ENCODE data around the gene RAB15. TPM values are rescaled to one million over a fixed set of nuclear protein-coding genes. Genes with fewer than 3 reads are reported as not detected.

The RAB15 gene
- polyA plus RNA-seq, 1 donor (not counting 4 experiments of a cell fraction or from before 2014, with no cell fraction given): 2.1 TPM

- Histone ChIP-seq H3K4me1 (ENCODE audit: control insufficient read depth, extremely low read depth, insufficient read depth, low read length) (peaks cover 11% of the 10 kb centered on the region), H3K27ac (ENCODE audit: control insufficient read depth, insufficient read depth, low read length) (peak within 1 kb of the TSS; percentile 93), H2AFZ (ENCODE audit: control insufficient read depth, low read length) (peak within 1 kb of the TSS; percentile 100), H3K27me3 (ENCODE audit: control insufficient read depth, extremely low read depth, insufficient read depth, low read length) (no peaks in the 10 kb centered on the region), H3K36me3 (ENCODE audit: control insufficient read depth in 2 of 2, extremely low read depth in 1 of 2, insufficient read depth in 2 of 2, low read length in 2 of 2) (no peaks in the 10 kb centered on the region), H3K4me2 (ENCODE audit: control insufficient read depth, extremely low read depth, insufficient read depth, low read depth, low read length) (peak within 1 kb of the TSS; percentile 90), H3K9ac (ENCODE audit: control insufficient read depth, extremely low read depth, insufficient read depth, low read length) (peak within 1 kb of the TSS; percentile 97), H3K4me3 (ENCODE audit: control insufficient read depth in 2 of 3, extremely low read depth in 1 of 3, insufficient read depth in 2 of 3, low read depth in 1 of 3, low read length in 3 of 3) (peak within 1 kb of the TSS; percentile 62 to 99 (median 93)), H4K20me1 (ENCODE audit: control insufficient read depth, extremely low read depth, insufficient read depth, low read length) (no peaks in the 10 kb centered on the region), H3K9me3 (ENCODE audit: control insufficient read depth, low read depth, low read length) (no peaks in the 10 kb centered on the region), H3K79me2 (ENCODE audit: control insufficient read depth, insufficient read depth, low read length) (peaks cover 28% of the 10 kb centered on the region), H3K9me1 (ENCODE audit: control insufficient read depth, extremely low read depth, insufficient read depth, low read length) (no peaks in the 10 kb centered on the region)
- dilution Hi-C loops (cut with MboI; ENCODE audit: extremely low pct_ligation_motif_present, low sequenced_read_pairs): no loop called here
- no peak for TF ChIP-seq EZH2 (IDR thresholded peaks at IDR 0.05; ENCODE audit: low read length)
- peak; percentile 86 to 98 (median 98) for TF ChIP-seq CTCF (optimal IDR thresholded peaks at IDR 0.05 in 1 of 3, IDR thresholded peaks at IDR 0.05 in 1 of 3, conservative IDR thresholded peaks at IDR 0.05 in 1 of 3; ENCODE audit: extremely low read depth in 1 of 3, insufficient read depth in 2 of 3, low read length in 3 of 3)
- DNase-seq (ENCODE audit: low read depth, low spot score): peak; percentile 58
- FAIRE-seq: peak; percentile 63
Observed at GRCh38 chr14:64986648-64987437, 14.7 kb upstream of the RAB15 start, which contains the start of gene FNTB. Gene FNTB, plus strand, starts transcription at chr14:64986895. Its CDS starts 59 bp downstream, at chr14:64986954.

GRCh38 chr14:64983439-64984310 is 11.5 kb upstream of the RAB15 start:
- H3K9ac ChIP-seq (ENCODE audit: control insufficient read depth, extremely low read depth, insufficient read depth, low read length): no peak overlapping the region
- peak overlapping the region; percentile 80 for H2AFZ ChIP-seq (ENCODE audit: control insufficient read depth, low read length)
- no peak for FAIRE-seq

More at GRCh38 chr14:64983439-64984310, 11.5 kb upstream of the RAB15 start:
- DNase-seq (ENCODE audit: low read depth, low spot score): peak; percentile 19
- Histone ChIP-seq H3K9me3 (ENCODE audit: control insufficient read depth, low read depth, low read length) (no peaks in the 10 kb centered on the region), H3K27ac (ENCODE audit: control insufficient read depth, insufficient read depth, low read length) (no peak overlapping the region), H3K4me1 (ENCODE audit: control insufficient read depth, extremely low read depth, insufficient read depth, low read length) (peaks cover 11% of the 10 kb centered on the region), H3K27me3 (ENCODE audit: control insufficient read depth, extremely low read depth, insufficient read depth, low read length) (no peaks in the 10 kb centered on the region), H4K20me1 (ENCODE audit: control insufficient read depth, extremely low read depth, insufficient read depth, low read length) (no peaks in the 10 kb centered on the region), H3K36me3 (ENCODE audit: control insufficient read depth in 2 of 2, extremely low read depth in 1 of 2, insufficient read depth in 2 of 2, low read length in 2 of 2) (no peaks in the 10 kb centered on the region), H3K4me3 (ENCODE audit: control insufficient read depth in 2 of 3, extremely low read depth in 1 of 3, insufficient read depth in 2 of 3, low read depth in 1 of 3, low read length in 3 of 3) (peak overlapping the region in 2 of 3 experiments; percentile 6 to 50), H3K79me2 (ENCODE audit: control insufficient read depth, insufficient read depth, low read length) (peaks cover 16% of the 10 kb centered on the region), H3K4me2 (ENCODE audit: control insufficient read depth, extremely low read depth, insufficient read depth, low read depth, low read length) (peak overlapping the region; percentile 87), H3K9me1 (ENCODE audit: control insufficient read depth, extremely low read depth, insufficient read depth, low read length) (no peaks in the 10 kb centered on the region)
- dilution Hi-C loops (cut with MboI; ENCODE audit: extremely low pct_ligation_motif_present, low sequenced_read_pairs): no loop called here
- TF ChIP-seq CTCF (optimal IDR thresholded peaks at IDR 0.05 in 1 of 3, IDR thresholded peaks at IDR 0.05 in 1 of 3, conservative IDR thresholded peaks at IDR 0.05 in 1 of 3; ENCODE audit: extremely low read depth in 1 of 3, insufficient read depth in 2 of 3, low read length in 3 of 3) (peak; percentile 54 to 60 (median 55)), EZH2 (IDR thresholded peaks at IDR 0.05; ENCODE audit: low read length) (no peak)

All from keratinocyte (primary cell).